HCT116 (cell line): ENCODE data around the gene TSHZ1. TPM values are rescaled to one million over a fixed set of nuclear protein-coding genes. Genes with fewer than 3 reads are reported as not detected.

Experiments
- ATAC-seq: fragments of 200-7000 bp; cut with Tn5 transposase; 2 replicates; pipeline ENCODE4 v1.9.1; 2020; ENCODE audit warnings: mild to moderate bottlenecking, moderate library complexity
- BruUV-seq: library from RNA; stranded (reverse); fragments of 400-500 nt; replicated peaks from 2 replicates; lab custom pipeline; 2021; lab: Mats Ljungman, UMichigan
- CTCF ChIA-PET: fragments of 300-600 bp; sonication (Branson Sonifier 250); formaldehyde crosslinking; loops from one replicate; lab custom pipeline; 2021; ENCODE audit warnings: antibody characterized with exemption; lab: Charles Lee
- POLR2A ChIA-PET: fragments of 300-600, 350-600 bp; sonication (Branson Sonifier 250); formaldehyde crosslinking; loops from one replicate; lab custom pipeline; 2021; ENCODE audit warnings: antibody characterized with exemption; lab: Charles Lee
- RAD21 ChIA-PET, 2 experiments: fragments of 300-600 bp; sonication (Branson Sonifier 250); formaldehyde crosslinking; loops; one replicate each; lab custom pipeline; 2023; ENCODE audit warnings: low total read pairs in 2 of 2; ENCODE audit not compliant: uncharacterized antibody in 2 of 2, unreplicated experiment in 2 of 2, low non-redundant PET in 1 of 2; lab: Charles Lee
- DNase-seq: peaks from one replicate; pipeline ENCODE4 v3.0.0-alpha.2; 2010; ENCODE audit warnings: low read depth, low spot score
- H2AFZ ChIP-seq: fragments of 200-600 bp; shearing (Covaris generic), sonication (generic); 2 replicates; pipeline ENCODE4 v1.6.1; 2017; ENCODE audit warnings: low read depth, mixed run types, mixed read lengths, antibody characterized with exemption, low read length; ENCODE audit not compliant: poor library complexity, severe bottlenecking
- H3K27ac ChIP-seq: 2 replicates; pipeline ENCODE4 v1.5.1; 2012; ENCODE audit warnings: low read depth, low read length
- H3K27me3 ChIP-seq: fragments of 200-600 bp; sonication (generic); 2 replicates; pipeline ENCODE4 v1.6.1; 2016; ENCODE audit warnings: mixed run types, low read length, mixed read lengths; ENCODE audit not compliant: insufficient read depth
- H3K36me3 ChIP-seq, 2 experiments: fragments of 200-500 bp in 1 of 2; fragments of 200-600 bp in 1 of 2; sonication (Bioruptor generic) in 1 of 2; sonication (generic) in 1 of 2; 2 replicates each; pipeline versions ENCODE4 v1.5.1 to v1.6.1; 2014 to 2016; ENCODE audit warnings: low read length in 2 of 2, inconsistent platforms in 1 of 2, mixed read lengths in 1 of 2, mixed run types in 1 of 2; ENCODE audit not compliant: insufficient read depth in 2 of 2, control insufficient read depth in 1 of 2
- H3K4me1 ChIP-seq, 2 experiments: fragments of 200-600 bp in 1 of 2; sonication (generic) in 1 of 2; 2 replicates each; pipeline versions ENCODE4 v1.5.1 to v1.6.1; 2012 to 2017; ENCODE audit warnings: low read length in 2 of 2, inconsistent platforms in 1 of 2, mild to moderate bottlenecking in 1 of 2, mixed read lengths in 1 of 2, mixed run types in 1 of 2, moderate library complexity in 1 of 2; ENCODE audit not compliant: insufficient read depth in 2 of 2, control insufficient read depth in 1 of 2
- H3K4me2 ChIP-seq: fragments of 200-600 bp; sonication (generic); 2 replicates; pipeline ENCODE4 v1.6.1; 2017; ENCODE audit warnings: mixed run types, low read length, mixed read lengths
- H3K4me3 ChIP-seq, 2 experiments: fragments of 200-600 bp in 1 of 2; sonication (generic) in 1 of 2; replicated peaks in 1 of 2; 2 replicates each; pipeline ENCODE4 v1.5.1; 2011 to 2016; ENCODE audit warnings: low read length in 2 of 2, control low read depth in 1 of 2, low read depth in 1 of 2, mild to moderate bottlenecking in 1 of 2, mixed read lengths in 1 of 2, mixed run types in 1 of 2
- H3K79me2 ChIP-seq: fragments of 200-600 bp; sonication (generic); 2 replicates; pipeline ENCODE4 v1.6.1; 2017; ENCODE audit warnings: mild to moderate bottlenecking, mixed run types, low read length, moderate library complexity, mixed read lengths; ENCODE audit not compliant: insufficient read depth
- H3K9ac ChIP-seq: fragments of 200-600 bp; sonication (generic); 2 replicates; pipeline ENCODE4 v1.6.1; 2016; ENCODE audit warnings: low read length, mixed read lengths
- H3K9me2 ChIP-seq: fragments of 200-600 bp; sonication (generic), shearing (Covaris generic); 2 replicates; pipeline ENCODE4 v1.6.1; 2017; ENCODE audit warnings: mixed run types, mild to moderate bottlenecking, moderate library complexity; ENCODE audit not compliant: insufficient read depth
- H3K9me3 ChIP-seq, 2 experiments: fragments of 200-500 bp in 1 of 2; fragments of 200-600 bp in 1 of 2; sonication (Bioruptor generic) in 1 of 2; sonication (generic) in 1 of 2; 2 replicates each; pipeline ENCODE4 v1.6.1; 2014 to 2017; ENCODE audit warnings: low read length in 2 of 2, mixed read lengths in 2 of 2, inconsistent platforms in 1 of 2, low read depth in 1 of 2, mild to moderate bottlenecking in 1 of 2, mixed run types in 1 of 2, moderate library complexity in 1 of 2; ENCODE audit not compliant: control insufficient read depth in 1 of 2, insufficient read depth in 1 of 2
- H4K20me1 ChIP-seq: fragments of 200-600 bp; sonication (generic), shearing (Covaris generic); 2 replicates; pipeline ENCODE4 v1.6.1; 2017; ENCODE audit warnings: mixed run types, mild to moderate bottlenecking, moderate library complexity; ENCODE audit not compliant: insufficient read depth
- CBX3 ChIP-seq: IDR thresholded peaks from 2 replicates; pipeline ENCODE4 v1.6.1; 2012; ENCODE audit warnings: low read depth
- EGR1 ChIP-seq: IDR thresholded peaks from 2 replicates; pipeline ENCODE4 v1.6.1; 2012; ENCODE audit warnings: low read depth
- EZH2phosphoT487 ChIP-seq: fragments of 200-600 bp; IDR thresholded peaks from 2 replicates; pipeline ENCODE4 v1.6.1; 2018; ENCODE audit warnings: antibody characterized with exemption, borderline replicate concordance
- TCF7L2 ChIP-seq: IDR thresholded peaks from 2 replicates; pipeline ENCODE4 v1.7.0; 2011; ENCODE audit warnings: borderline replicate concordance, inconsistent platforms; ENCODE audit not compliant: insufficient read depth, insufficient read length; ENCODE audit errors: extremely low read depth
- YY1 ChIP-seq: IDR thresholded peaks from 2 replicates; pipeline ENCODE4 v1.6.1; 2011; ENCODE audit warnings: low read length, low read depth, moderate library complexity, mild to moderate bottlenecking; ENCODE audit not compliant: insufficient replicate concordance; ENCODE audit errors: extremely low read depth
- ZFX ChIP-seq: fragments of 450-650 bp; IDR thresholded peaks from 2 replicates; pipeline ENCODE4 v1.6.1; 2017
- intact Hi-C: fragments of 100-400 bp; cut with micrococcal nuclease; formaldehyde crosslinking; loops from 2 replicates; pipeline ENCODE4 v1.10.0; 2022
- total RNA-seq: library from RNA; stranded (reverse); gene quantifications from one replicate; pipeline ENCODE4 v1.2.1, GENCODE V29; 2021; ENCODE audit not compliant: unreplicated experiment
- TF ChIP-seq, protein P1 (sequence below): IDR thresholded peaks from 2 replicates; pipeline ENCODE4 v1.6.1; 2011; ENCODE audit warnings: mild to moderate bottlenecking, low read length, moderate library complexity; ENCODE audit not compliant: insufficient replicate concordance; ENCODE audit errors: extremely low read depth

TSHZ1 gene
- total RNA-seq, 1 experiment from 2014 or later = 5.7 TPM

DNA sequence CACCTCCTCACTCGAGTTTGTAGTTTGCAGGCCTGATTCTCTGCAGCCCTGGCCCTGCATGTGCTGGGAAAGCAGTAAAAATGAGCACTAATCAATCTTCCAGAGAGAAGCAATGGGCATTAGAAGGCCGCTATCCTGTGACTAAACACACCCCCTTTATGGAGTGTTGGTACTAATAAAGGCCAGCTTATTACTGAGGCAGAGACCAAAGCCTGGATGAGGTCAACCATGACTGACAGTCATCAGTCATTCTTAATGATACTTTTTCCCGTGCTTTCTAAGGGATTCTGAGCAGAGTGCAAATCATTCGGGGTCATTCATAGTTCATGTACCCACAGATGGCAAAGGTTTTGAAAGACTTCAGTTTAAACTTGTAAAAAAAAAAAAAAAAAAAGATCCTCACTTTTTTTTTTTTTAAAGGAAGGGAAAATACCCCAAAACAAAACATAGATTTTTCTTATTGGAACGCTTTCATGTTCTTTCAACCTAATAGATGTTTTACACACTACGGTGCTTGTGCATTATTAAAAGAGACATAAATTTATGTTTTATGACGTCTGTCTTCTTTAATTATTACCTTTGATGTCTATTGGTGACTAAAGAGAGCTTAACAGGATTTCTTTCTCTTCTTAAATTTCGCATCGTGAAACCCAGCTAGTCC, 13.2 kb downstream of the TSHZ1 start:
- Histone ChIP-seq H4K20me1 (no peaks in the 10 kb centered on the region), H2AFZ (no peak overlapping the region), H3K9me2 (no peaks in the 10 kb centered on the region), H3K9ac (no peak overlapping the region), H3K79me2 (no peaks in the 10 kb centered on the region), H3K27ac (no peak overlapping the region), H3K4me2 (no peak overlapping the region; the same call in 1 of the 2 replicates), H3K4me3 (no peak overlapping the region), H3K27me3 (no peaks in the 10 kb centered on the region), H3K9me3 (no peaks in the 10 kb centered on the region), H3K4me1 (peaks cover 0 to 7% of the 10 kb centered on the region in 2 experiments; a peak in 1 of 4 replicates), H3K36me3 (no peaks in the 10 kb centered on the region)
- no peak for TF ChIP-seq TCF7L2
- TF ChIP-seq CBX3 = no peak
- no peak for TF ChIP-seq YY1
- TF ChIP-seq, protein P1, sequence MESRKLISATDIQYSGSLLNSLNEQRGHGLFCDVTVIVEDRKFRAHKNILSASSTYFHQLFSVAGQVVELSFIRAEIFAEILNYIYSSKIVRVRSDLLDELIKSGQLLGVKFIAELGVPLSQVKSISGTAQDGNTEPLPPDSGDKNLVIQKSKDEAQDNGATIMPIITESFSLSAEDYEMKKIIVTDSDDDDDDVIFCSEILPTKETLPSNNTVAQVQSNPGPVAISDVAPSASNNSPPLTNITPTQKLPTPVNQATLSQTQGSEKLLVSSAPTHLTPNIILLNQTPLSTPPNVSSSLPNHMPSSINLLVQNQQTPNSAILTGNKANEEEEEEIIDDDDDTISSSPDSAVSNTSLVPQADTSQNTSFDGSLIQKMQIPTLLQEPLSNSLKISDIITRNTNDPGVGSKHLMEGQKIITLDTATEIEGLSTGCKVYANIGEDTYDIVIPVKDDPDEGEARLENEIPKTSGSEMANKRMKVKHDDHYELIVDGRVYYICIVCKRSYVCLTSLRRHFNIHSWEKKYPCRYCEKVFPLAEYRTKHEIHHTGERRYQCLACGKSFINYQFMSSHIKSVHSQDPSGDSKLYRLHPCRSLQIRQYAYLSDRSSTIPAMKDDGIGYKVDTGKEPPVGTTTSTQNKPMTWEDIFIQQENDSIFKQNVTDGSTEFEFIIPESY = no peak
- no peak for TF ChIP-seq ZFX
- TF ChIP-seq EZH2phosphoT487 = no peak
- no peak for TF ChIP-seq EGR1
- BruUV-seq = no TSS peak
- ChIA-PET RAD21 (no interaction called here), POLR2A (no interaction called here), CTCF (no interaction called here)
- intact Hi-C loops = no loop called here
- DNase-seq = no peak
- no peak for ATAC-seq
